Trophoblast cell (in vitro differentiated cells and primary cell): Measurements from ENCODE around the gene BDKRB2.
A peak's percentile ranks its signal among the peaks of the same experiment; 100 is the strongest.

Experiments
- DNase-seq, 2 donors: peaks; one replicate each; pipeline ENCODE4 v3.0.0-alpha.2; 2016
- H2AFZ ChIP-seq: 2 replicates; pipeline ENCODE4 v1.6.1; 2013; ENCODE audit warnings: low read length, moderate library complexity, mild to moderate bottlenecking; ENCODE audit not compliant: insufficient read depth, poor library complexity
- H2AK5ac ChIP-seq: 2 replicates; pipeline ENCODE4 v1.6.1; 2013; ENCODE audit warnings: mild to moderate bottlenecking, low read length
- H2BK120ac ChIP-seq: 2 replicates; pipeline ENCODE4 v1.6.1; 2013; ENCODE audit warnings: low read length, mild to moderate bottlenecking, moderate library complexity; ENCODE audit not compliant: insufficient read depth, poor library complexity
- H2BK12ac ChIP-seq: 2 replicates; pipeline ENCODE4 v1.6.1; 2013; ENCODE audit warnings: mild to moderate bottlenecking, low read length, moderate library complexity
- H2BK5ac ChIP-seq: 2 replicates; pipeline ENCODE4 v1.6.1; 2013; ENCODE audit warnings: low read length, low read depth, moderate library complexity, mild to moderate bottlenecking; ENCODE audit not compliant: poor library complexity
- H3K14ac ChIP-seq: 2 replicates; pipeline ENCODE4 v1.6.1; 2013; ENCODE audit warnings: mild to moderate bottlenecking, low read length
- H3K18ac ChIP-seq: 2 replicates; pipeline ENCODE4 v1.6.1; 2013; ENCODE audit warnings: mild to moderate bottlenecking, low read length
- H3K23ac ChIP-seq: 2 replicates; pipeline ENCODE4 v1.6.1; 2013; ENCODE audit warnings: low read length
- H3K27ac ChIP-seq: 2 replicates; pipeline ENCODE4 v1.5.1; 2013; ENCODE audit warnings: low read depth, mild to moderate bottlenecking, inconsistent platforms, low read length, moderate library complexity
- H3K27me3 ChIP-seq: 2 replicates; pipeline ENCODE4 v1.6.1; 2013; ENCODE audit warnings: inconsistent platforms, mild to moderate bottlenecking, low read length, moderate library complexity; ENCODE audit not compliant: insufficient read depth
- H3K36me3 ChIP-seq, 2 experiments: 1 replicate in 1 of 2; 2 replicates in 1 of 2; pipeline ENCODE4 v1.6.1; 2013; ENCODE audit warnings: low read length in 2 of 2, mild to moderate bottlenecking in 2 of 2, moderate library complexity in 1 of 2; ENCODE audit not compliant: insufficient read depth in 2 of 2, control insufficient read depth in 1 of 2
- H3K4ac ChIP-seq: 2 replicates; pipeline ENCODE4 v1.6.1; 2013; ENCODE audit warnings: low read depth, mild to moderate bottlenecking, low read length, moderate library complexity
- H3K4me1 ChIP-seq, 2 experiments: 1 replicate in 1 of 2; 2 replicates in 1 of 2; pipeline ENCODE4 v1.6.1; 2013; ENCODE audit warnings: low read length in 2 of 2, mild to moderate bottlenecking in 2 of 2, moderate library complexity in 1 of 2; ENCODE audit not compliant: insufficient read depth in 2 of 2, control insufficient read depth in 1 of 2
- H3K4me2 ChIP-seq: 2 replicates; pipeline ENCODE4 v1.6.1; 2013; ENCODE audit warnings: inconsistent platforms, mild to moderate bottlenecking, low read length, moderate library complexity
- H3K4me3 ChIP-seq: 2 replicates; pipeline ENCODE4 v1.5.1; 2013; ENCODE audit warnings: mild to moderate bottlenecking, low read depth, low read length, inconsistent platforms
- H3K79me1 ChIP-seq: one replicate; pipeline ENCODE4 v1.6.1; 2013; ENCODE audit warnings: low read length
- H3K79me2 ChIP-seq: 2 replicates; pipeline ENCODE4 v1.6.1; 2013; ENCODE audit warnings: low read length, mild to moderate bottlenecking; ENCODE audit not compliant: control insufficient read depth, insufficient read depth, poor library complexity
- H3K9ac ChIP-seq: 2 replicates; pipeline ENCODE4 v1.6.1; 2013; ENCODE audit warnings: mild to moderate bottlenecking, low read length
- H3K9me3 ChIP-seq: 2 replicates; pipeline ENCODE4 v1.6.1; 2013; ENCODE audit warnings: low read depth, mild to moderate bottlenecking, control low read depth, inconsistent platforms, low read length; ENCODE audit not compliant: insufficient read depth
- H4K12ac ChIP-seq: 2 replicates; pipeline ENCODE4 v1.6.1; 2013; ENCODE audit warnings: low read depth, mild to moderate bottlenecking, low read length, moderate library complexity
- H4K8ac ChIP-seq: 2 replicates; pipeline ENCODE4 v1.6.1; 2013; ENCODE audit warnings: low read depth, mild to moderate bottlenecking, low read length, moderate library complexity
- H4K91ac ChIP-seq: one replicate; pipeline ENCODE4 v1.6.1; 2013; ENCODE audit warnings: low read depth, mild to moderate bottlenecking, low read length, moderate library complexity
- WGBS: extraction: QIAGEN DNeasy Blood & Tissue Kit; methylation state at CpG from one replicate; pipeline ENCODE4 v1.1.7; 2013; ENCODE audit warnings: missing lambda C conversion rate; ENCODE audit not compliant: insufficient read length, insufficient coverage; ENCODE audit errors: extremely low coverage; 5-methylcytosine and 5-hydroxymethylcytosine counted together

BDKRB2 gene

GRCh38 chr14:96176275-96176674, 28.4 kb upstream of the BDKRB2 start:
- Histone ChIP-seq H3K27ac (no peak overlapping the region), H3K4me1 (peaks cover 9 to 14% of the 10 kb centered on the region in 2 experiments), H3K36me3 (no peaks in the 10 kb centered on the region), H3K18ac (no peak overlapping the region), H3K4me3 (no peak overlapping the region), H3K14ac (no peak overlapping the region), H3K4ac (no peak overlapping the region), H2BK12ac (no peak overlapping the region), H4K12ac (no peak overlapping the region), H2BK120ac (no peak overlapping the region), H2BK5ac (no peak overlapping the region), H3K27me3 (no peaks in the 10 kb centered on the region), H3K79me2 (no peaks in the 10 kb centered on the region), H3K9ac (no peak overlapping the region), H4K91ac (no peak overlapping the region), H3K79me1 (peaks cover 5% of the 10 kb centered on the region), H4K8ac (no peak overlapping the region), H3K23ac (no peak overlapping the region), H2AK5ac (no peak overlapping the region), H3K9me3 (peaks cover 2% of the 10 kb centered on the region), H2AFZ (no peak overlapping the region), H3K4me2 (no peak overlapping the region)
- DNase-seq: no peak
- WGBS: no CpG with 5 or more reads among the region's 2 CpGs

- Histone ChIP-seq H4K12ac (no peak overlapping the region), H3K18ac (no peak overlapping the region), H2BK120ac (no peak overlapping the region)
Measured at GRCh38 chr14:96176811-96177211, 27.8 kb upstream of the BDKRB2 start.

DNA sequence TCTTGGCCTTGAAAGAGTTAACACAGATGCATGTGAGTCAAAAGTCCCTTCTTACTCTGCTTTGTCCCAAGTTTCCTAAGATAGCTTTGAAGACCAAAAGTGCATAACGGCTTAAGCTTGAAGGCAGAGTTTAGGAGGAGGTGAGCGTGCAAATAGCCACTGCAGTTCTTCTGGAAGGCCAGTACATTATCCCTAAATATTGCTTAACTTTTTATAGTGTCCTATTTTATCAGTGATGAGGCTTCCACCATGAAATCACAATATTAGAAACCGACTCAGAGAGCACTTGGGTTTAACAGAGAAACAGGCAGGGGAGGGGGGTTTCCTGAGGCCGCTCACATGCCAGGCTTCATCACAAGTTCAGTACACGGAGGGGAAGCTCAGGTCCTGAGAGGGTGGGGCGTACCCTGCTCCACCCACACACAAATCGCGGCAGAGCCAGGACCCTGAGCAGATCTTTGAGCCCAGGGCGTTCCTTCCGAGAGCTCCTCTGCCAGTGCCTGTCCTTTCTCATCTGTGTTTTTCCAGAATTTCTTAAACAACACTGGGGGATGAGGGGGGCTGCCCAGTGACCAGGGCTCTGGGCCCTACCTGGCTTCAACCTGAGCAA, 26.8 kb upstream of the BDKRB2 start:
- Histone ChIP-seq H3K18ac (no peak overlapping the region), H3K4ac (no peak overlapping the region), H4K8ac (no peak overlapping the region), H3K23ac (no peak overlapping the region), H2BK120ac (peak overlapping the region; percentile 41), H3K27me3 (no peaks in the 10 kb centered on the region), H3K9me3 (peaks cover 2% of the 10 kb centered on the region), H3K27ac (no peak overlapping the region), H2BK5ac (no peak overlapping the region), H4K12ac (no peak overlapping the region), H3K79me2 (no peaks in the 10 kb centered on the region), H3K14ac (peak overlapping the region; percentile 56), H4K91ac (peak overlapping the region; percentile 50), H3K4me1 (peaks cover 9 to 14% of the 10 kb centered on the region in 2 experiments), H2BK12ac (peak overlapping the region; percentile 32), H2AK5ac (no peak overlapping the region), H2AFZ (no peak overlapping the region), H3K4me3 (no peak overlapping the region), H3K79me1 (peaks cover 5% of the 10 kb centered on the region), H3K36me3 (no peaks in the 10 kb centered on the region), H3K4me2 (no peak overlapping the region), H3K9ac (no peak overlapping the region)
- DNase-seq: no peak
- WGBS: no CpG with 5 or more reads among the region's 10 CpGs

More at GRCh38 chr14:96176811-96177211, 27.8 kb upstream of the BDKRB2 start:
- H3K27ac ChIP-seq: no peak overlapping the region
- no peaks in the 10 kb centered on the region for H3K79me2 ChIP-seq
- H3K9me3 ChIP-seq: peaks cover 2% of the 10 kb centered on the region
- H3K36me3 ChIP-seq: no peaks in the 10 kb centered on the region
- H3K4me3 ChIP-seq: no peak overlapping the region
- H2AK5ac ChIP-seq: no peak overlapping the region
- no peak overlapping the region for H3K4ac ChIP-seq
- H4K91ac ChIP-seq: no peak overlapping the region
- DNase-seq: no peak
- no CpG with 5 or more reads among the region's 8 CpGs for WGBS
- no peak overlapping the region for H3K4me2 ChIP-seq
- no peak overlapping the region for H2AFZ ChIP-seq
- no peak overlapping the region for H3K14ac ChIP-seq
- H3K9ac ChIP-seq: no peak overlapping the region
- H2BK5ac ChIP-seq: no peak overlapping the region
- H3K27me3 ChIP-seq: no peaks in the 10 kb centered on the region
- H3K4me1 ChIP-seq: peaks cover 9 to 14% of the 10 kb centered on the region in 2 experiments
- no peak overlapping the region for H4K8ac ChIP-seq
- no peak overlapping the region for H3K23ac ChIP-seq
- peaks cover 5% of the 10 kb centered on the region for H3K79me1 ChIP-seq
- H2BK12ac ChIP-seq: no peak overlapping the region

DNA sequence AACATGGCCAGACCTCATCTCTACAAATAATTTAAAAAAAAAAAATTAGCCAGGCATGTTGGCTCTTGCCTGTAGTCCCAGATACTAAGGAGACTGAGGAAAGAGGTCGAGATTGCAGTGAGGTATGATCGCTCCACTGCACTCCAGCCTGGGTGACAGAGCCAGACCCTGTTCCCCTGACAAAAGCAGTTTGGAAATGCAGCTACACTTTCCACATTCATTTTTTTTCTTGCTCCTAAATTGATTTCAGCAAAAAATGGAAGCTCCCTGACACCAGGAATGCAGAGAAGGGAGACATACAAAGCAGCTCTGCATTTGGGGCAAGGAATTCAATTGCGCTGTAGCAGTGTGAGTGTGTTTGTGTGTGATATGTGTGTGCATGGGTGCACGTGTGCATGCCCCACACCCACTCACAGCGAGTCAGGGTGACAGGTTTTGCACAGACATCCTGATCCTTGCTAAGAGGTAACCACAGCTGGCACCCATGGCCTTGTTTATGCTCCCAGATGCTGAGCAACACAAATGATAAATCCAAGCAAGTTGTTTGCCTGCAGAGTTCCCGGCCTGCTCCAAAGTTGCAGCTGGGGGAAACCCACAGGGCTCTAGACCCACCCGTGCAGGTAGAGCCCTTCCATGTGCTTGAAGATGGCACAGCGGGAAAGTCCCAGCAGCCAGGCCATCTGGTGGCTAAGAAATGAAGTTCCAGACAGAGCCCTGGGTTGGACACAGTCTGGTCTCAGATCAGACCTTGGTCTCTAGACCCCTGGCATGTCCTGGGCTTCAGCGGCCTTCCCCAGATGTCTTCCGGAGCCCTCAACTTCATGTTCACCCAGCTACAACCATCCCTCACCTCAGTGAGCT, 25.9 kb upstream of the BDKRB2 start:
- no peak overlapping the region for H4K12ac ChIP-seq

More for the DNA sequence above, 25.9 kb upstream of the BDKRB2 start:
- Histone ChIP-seq H3K79me2 (no peaks in the 10 kb centered on the region), H3K9ac (no peak overlapping the region), H2BK5ac (no peak overlapping the region), H3K4ac (no peak overlapping the region), H3K4me2 (no peak overlapping the region), H3K9me3 (peaks cover 1% of the 10 kb centered on the region), H3K4me3 (no peak overlapping the region), H2AK5ac (no peak overlapping the region), H3K27me3 (no peaks in the 10 kb centered on the region), H3K23ac (no peak overlapping the region), H2AFZ (no peak overlapping the region), H3K36me3 (no peaks in the 10 kb centered on the region), H2BK12ac (no peak overlapping the region), H3K4me1 (peaks cover 9 to 14% of the 10 kb centered on the region in 2 experiments), H4K8ac (no peak overlapping the region), H3K79me1 (peaks cover 5% of the 10 kb centered on the region), H2BK120ac (no peak overlapping the region), H3K14ac (no peak overlapping the region), H3K27ac (no peak overlapping the region), H3K18ac (no peak overlapping the region), H4K91ac (no peak overlapping the region)
- peak in 1 of 2 donors; percentile 8 for DNase-seq
- WGBS: no CpG with 5 or more reads among the region's 10 CpGs
